Right forelimb (tissue), 1 donor: ENCODE measurements around the gene FAM3B.
"Not testable (repeated sequence)": the region's sequence is repeated elsewhere in the genome, so short reads cannot be mapped to it uniquely, and the experiment has no call there.

Source experiments
- DNase-seq: peaks from one replicate; pipeline ENCODE4 v3.0.0-alpha.2; 2018

The FAM3B gene

GRCh38 chr21:41316200-41317062 lies at the start of gene FAM3B:
TSS of gene FAM3B (plus strand) at chr21:41316801. CDS start at chr21:41316880, 79 bp downstream.
- DNase-seq: no peak

- DNase-seq: no peak
Observed at GRCh38 chr21:41267346-41267745, 49.3 kb upstream of the FAM3B start.

- DNase-seq: no peak
Observed at GRCh38 chr21:41269535-41269934, 47.1 kb upstream of the FAM3B start.

- DNase-seq: no peak
Observed at GRCh38 chr21:41277196-41277595, 39.4 kb upstream of the FAM3B start.

- no peak for DNase-seq
Observed at GRCh38 chr21:41277846-41278245, 38.8 kb upstream of the FAM3B start.

GRCh38 chr21:41280115-41280919 lies 36.3 kb upstream of the FAM3B start:
- no peak for DNase-seq

GRCh38 chr21:41282412-41282811 lies 34.2 kb upstream of the FAM3B start:
- DNase-seq: no peak

- no peak for DNase-seq
Observed at GRCh38 chr21:41283211-41283818, 33.3 kb upstream of the FAM3B start.

GRCh38 chr21:41289431-41289830 lies 27.2 kb upstream of the FAM3B start:
- DNase-seq: no peak

- no peak for DNase-seq
Observed at GRCh38 chr21:41290106-41290799, 26.3 kb upstream of the FAM3B start.

GRCh38 chr21:41294548-41295231 lies 21.9 kb upstream of the FAM3B start:
- no peak for DNase-seq

GRCh38 chr21:41295721-41296254 lies 20.8 kb upstream of the FAM3B start:
- no peak for DNase-seq

GRCh38 chr21:41302976-41303375 lies 13.6 kb upstream of the FAM3B start:
- no peak for DNase-seq

- DNase-seq: no peak
Observed at GRCh38 chr21:41304068-41304720, 12.4 kb upstream of the FAM3B start.

GRCh38 chr21:41307219-41307618 lies 9.4 kb upstream of the FAM3B start:
- no peak for DNase-seq

GRCh38 chr21:41313285-41314164 lies 3.1 kb upstream of the FAM3B start:
- not testable (repeated sequence) for DNase-seq

GRCh38 chr21:41315726-41316125 lies 875 bp upstream of the FAM3B start:
- no peak for DNase-seq

GRCh38 chr21:41317063-41317392 lies 427 bp downstream of the FAM3B start:
- no peak for DNase-seq

- no peak for DNase-seq
Observed at GRCh38 chr21:41317458-41317857, 857 bp downstream of the FAM3B start.

GRCh38 chr21:41318218-41318617 lies 1.6 kb downstream of the FAM3B start:
- no peak for DNase-seq

- no peak for DNase-seq
Observed at GRCh38 chr21:41319273-41319672, 2.7 kb downstream of the FAM3B start.
